Measurements from ENCODE around the gene VWA2. TPM values are rescaled to one million over a fixed set of nuclear protein-coding genes. Genes with fewer than 3 reads are reported as not detected.

The VWA2 gene
- total and polyA plus RNA-seq, 2 donors from 2014 or later: 0.17 to 6.5 TPM

- no peak overlapping the region for H3K9ac ChIP-seq (ENCODE audit: low read length in 3 of 3)
- TF ChIP-seq CTCF (IDR thresholded peaks at IDR 0.05; ENCODE audit: borderline replicate concordance, extremely low read depth, insufficient read depth): no peak
- peaks cover 0 to 10% (median 7%) of the 10 kb centered on the region in 3 donors for H3K4me1 ChIP-seq (ENCODE audit: control insufficient read depth in 2 of 3, insufficient read depth in 2 of 3, low read depth in 1 of 3, low read length in 3 of 3)
- H3K4me3 ChIP-seq (ENCODE audit: low read length in 3 of 3): no peak overlapping the region
- intact Hi-C loops (cut with DNase I): no loop called here
- H3K36me3 ChIP-seq (ENCODE audit: control insufficient read depth in 2 of 3, insufficient read depth in 3 of 3, low read length in 3 of 3): no peaks in the 10 kb centered on the region
- no peak overlapping the region for H3K27ac ChIP-seq (ENCODE audit: low read depth in 2 of 2, low read length in 2 of 2)
- H3K27me3 ChIP-seq (ENCODE audit: control insufficient read depth, insufficient read depth, low read length): no peaks in the 10 kb centered on the region
- DNase-seq (no peak), FAIRE-seq (no peak)
- H3K9me3 ChIP-seq (ENCODE audit: control insufficient read depth in 2 of 3, insufficient read depth in 1 of 3, low read length in 3 of 3): no peaks in the 10 kb centered on the region
Observed at GRCh38 chr10:114335614-114336013, 96.6 kb downstream of the VWA2 start.

- Histone ChIP-seq H3K4me1 (ENCODE audit: control insufficient read depth in 2 of 3, insufficient read depth in 2 of 3, low read depth in 1 of 3, low read length in 3 of 3) (peaks cover 0 to 9% (median 7%) of the 10 kb centered on the region in 3 donors), H3K36me3 (ENCODE audit: control insufficient read depth in 2 of 3, insufficient read depth in 3 of 3, low read length in 3 of 3) (no peaks in the 10 kb centered on the region), H3K9me3 (ENCODE audit: control insufficient read depth in 2 of 3, insufficient read depth in 1 of 3, low read length in 3 of 3) (no peaks in the 10 kb centered on the region), H3K27me3 (ENCODE audit: control insufficient read depth, insufficient read depth, low read length) (no peaks in the 10 kb centered on the region), H3K27ac (ENCODE audit: low read depth in 2 of 2, low read length in 2 of 2) (no peak overlapping the region), H3K9ac (ENCODE audit: low read length in 3 of 3) (no peak overlapping the region), H3K4me3 (ENCODE audit: low read length in 3 of 3) (no peak overlapping the region)
- intact Hi-C loops (cut with DNase I): no loop called here
- FAIRE-seq (no peak), DNase-seq (no peak)
- no peak for TF ChIP-seq CTCF (IDR thresholded peaks at IDR 0.05; ENCODE audit: borderline replicate concordance, extremely low read depth, insufficient read depth)
Observed at GRCh38 chr10:114336823-114337509, 97.9 kb downstream of the VWA2 start.

- no peak for TF ChIP-seq CTCF (IDR thresholded peaks at IDR 0.05; ENCODE audit: borderline replicate concordance, extremely low read depth, insufficient read depth)
- peak in 2 of 5 donors; percentile 32 to 38 for DNase-seq
Observed at GRCh38 chr10:114337510-114338462, 98.7 kb downstream of the VWA2 start.

More at GRCh38 chr10:114337510-114338462, 98.7 kb downstream of the VWA2 start:
- Histone ChIP-seq H3K27ac (ENCODE audit: low read depth in 2 of 2, low read length in 2 of 2) (no peak overlapping the region), H3K9ac (ENCODE audit: low read length in 3 of 3) (no peak overlapping the region), H3K9me3 (ENCODE audit: control insufficient read depth in 2 of 3, insufficient read depth in 1 of 3, low read length in 3 of 3) (no peaks in the 10 kb centered on the region), H3K4me3 (ENCODE audit: low read length in 3 of 3) (no peak overlapping the region), H3K4me1 (ENCODE audit: control insufficient read depth in 2 of 3, insufficient read depth in 2 of 3, low read depth in 1 of 3, low read length in 3 of 3) (peaks cover 0 to 4% (median 0%) of the 10 kb centered on the region in 3 donors), H3K27me3 (ENCODE audit: control insufficient read depth, insufficient read depth, low read length) (no peaks in the 10 kb centered on the region), H3K36me3 (ENCODE audit: control insufficient read depth in 2 of 3, insufficient read depth in 3 of 3, low read length in 3 of 3) (no peaks in the 10 kb centered on the region)
- intact Hi-C loops (cut with DNase I): no loop called here
- FAIRE-seq: no peak
